Omental fat pad (tissue), 4 donors: ENCODE measurements around the gene R3HDM4. TPM values are rescaled to one million over a fixed set of nuclear protein-coding genes. Genes with fewer than 3 reads are reported as not detected.

Experiments
- ATAC-seq: fragments of 150-250 bp; one replicate; pipeline ENCODE4 v1.9.1; 2016; ENCODE audit warnings: mild to moderate bottlenecking, moderate library complexity; ENCODE audit not compliant: low FRiP score
- DNase-seq: peaks from one replicate; pipeline ENCODE4 v3.0.0-alpha.2; 2019; ENCODE audit warnings: low spot score
- CTCF ChIP-seq, 3 donors: fragments of 450-650 bp; IDR thresholded peaks; one replicate each; pipeline ENCODE4 v1.5.1; 2016 to 2017; ENCODE audit warnings: antibody characterized with exemption in 3 of 3, mild to moderate bottlenecking in 3 of 3, moderate library complexity in 2 of 3
- total RNA-seq, 4 donors: library from RNA; depleted of rRNA; stranded (reverse); fragments of >200 nt; gene quantifications; one replicate each; pipeline ENCODE4 v1.1.0, GENCODE V29; 2016

The R3HDM4 gene
- total RNA-seq, 4 donors from 2014 or later = 27.1 to 55.2 (median 44.4) TPM

GRCh38 chr19:956766-957440, 43.9 kb upstream of the R3HDM4 start:
- DNase-seq = no peak
- ATAC-seq = no peak
- no peak for TF ChIP-seq CTCF (IDR thresholded peaks at IDR 0.05)

DNA sequence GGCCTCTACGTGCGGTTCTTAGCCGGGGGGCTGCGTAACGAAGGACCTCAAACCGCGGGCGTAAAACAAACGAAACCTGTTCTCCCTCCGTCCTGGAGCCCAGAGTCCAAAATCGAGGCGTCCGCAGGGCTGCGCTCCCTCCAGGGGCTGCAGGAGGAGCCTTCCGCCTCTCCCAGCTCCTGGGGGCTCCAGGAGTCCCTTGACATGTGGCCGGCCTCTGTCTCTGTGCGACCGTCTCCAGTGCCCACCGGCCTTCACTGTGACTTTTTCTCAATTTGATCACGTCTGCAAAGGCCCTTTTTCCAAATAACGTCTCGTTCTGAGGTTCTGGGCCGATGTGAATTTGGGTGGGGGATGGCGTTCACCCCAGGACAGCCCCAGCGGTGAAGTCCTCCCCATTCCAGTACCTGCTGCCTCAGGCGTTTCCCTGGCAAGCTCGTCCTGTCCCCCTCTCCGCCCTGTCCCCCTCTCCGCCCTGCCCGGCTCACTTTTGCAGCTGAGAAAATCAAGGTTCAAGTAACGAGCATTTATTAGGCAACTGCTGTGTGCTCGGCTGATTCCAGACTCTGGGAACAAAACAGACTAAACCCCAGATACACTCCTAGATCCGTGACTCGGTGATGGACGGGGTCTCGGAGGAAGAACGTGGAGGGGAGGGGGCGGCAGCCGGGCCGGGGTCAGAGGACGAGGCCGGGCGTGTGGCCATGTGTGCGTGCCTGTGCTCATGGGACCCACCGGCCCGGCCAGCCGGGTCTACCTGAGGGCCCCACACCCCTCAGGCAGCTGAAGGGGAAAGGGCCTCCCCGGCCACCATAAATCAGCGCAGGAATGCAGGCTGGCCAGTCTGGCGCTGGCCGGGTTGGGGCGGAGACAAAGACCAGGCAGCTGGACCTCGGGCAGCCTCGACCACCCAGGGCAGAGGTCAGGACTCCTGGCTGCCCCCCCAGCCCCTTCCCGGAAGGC, 43.1 kb upstream of the R3HDM4 start:
- DNase-seq (no peak), ATAC-seq (no peak)
- TF ChIP-seq CTCF (IDR thresholded peaks at IDR 0.05) = no peak

- no peak for ATAC-seq
- no peak for TF ChIP-seq CTCF (IDR thresholded peaks at IDR 0.05)
- no peak for DNase-seq
Measured at GRCh38 chr19:954672-955494, 41.9 kb upstream of the R3HDM4 start.

- DNase-seq (no peak), ATAC-seq (no peak)
- no peak for TF ChIP-seq CTCF (IDR thresholded peaks at IDR 0.05)
Measured at GRCh38 chr19:954272-954671, 41.3 kb upstream of the R3HDM4 start.

- DNase-seq = no peak
- TF ChIP-seq CTCF (IDR thresholded peaks at IDR 0.05) = no peak
- ATAC-seq = no peak
Measured at GRCh38 chr19:953445-954271, 40.6 kb upstream of the R3HDM4 start.
